Medulla oblongata (tissue), 1 donor: ENCODE results near the gene GTF3C5.
A peak's percentile ranks its signal among the peaks of the same experiment; 100 is the strongest.
"Not testable (repeated sequence)": the region's sequence is repeated elsewhere in the genome, so short reads cannot be mapped to it uniquely, and the experiment has no call there.

Experiments
- DNase-seq: peaks from one replicate; pipeline ENCODE4 v3.0.0-alpha.2; 2015; ENCODE audit errors: extremely low spot score

The GTF3C5 gene

GRCh38 chr9:132996526-132996925, 34.3 kb upstream of the GTF3C5 start:
- no peak for DNase-seq

- no peak for DNase-seq
These were observed 33.2 kb upstream of the GTF3C5 start for GRCh38 chr9:132997591-132997990.

GRCh38 chr9:132998221-132998620, 32.6 kb upstream of the GTF3C5 start:
- not testable (repeated sequence) for DNase-seq

GRCh38 chr9:132998831-132999635, 31.8 kb upstream of the GTF3C5 start:
- no peak for DNase-seq

- DNase-seq, result no peak
These were observed 28.4 kb upstream of the GTF3C5 start for GRCh38 chr9:133002147-133003070.

DNA sequence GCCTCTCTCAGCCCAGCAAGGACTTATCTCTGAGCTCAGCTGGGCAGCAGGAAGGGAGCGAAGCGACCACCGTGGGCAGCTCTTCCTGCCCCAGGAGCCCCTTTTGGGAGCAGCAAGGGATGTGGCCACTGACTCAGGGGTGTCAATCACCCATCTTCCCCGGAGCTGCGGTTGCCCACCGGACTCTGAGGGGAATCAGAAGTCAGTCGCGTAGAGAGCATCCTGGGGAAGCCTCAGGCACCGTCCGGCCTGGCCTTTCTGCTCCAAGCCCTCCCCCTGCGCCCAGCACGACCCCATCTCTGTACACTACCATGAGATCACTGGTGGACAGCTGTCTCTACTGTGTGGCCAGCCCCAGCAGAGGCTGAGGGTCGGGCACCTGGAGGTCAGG, 27.7 kb upstream of the GTF3C5 start:
- no peak for DNase-seq

DNA sequence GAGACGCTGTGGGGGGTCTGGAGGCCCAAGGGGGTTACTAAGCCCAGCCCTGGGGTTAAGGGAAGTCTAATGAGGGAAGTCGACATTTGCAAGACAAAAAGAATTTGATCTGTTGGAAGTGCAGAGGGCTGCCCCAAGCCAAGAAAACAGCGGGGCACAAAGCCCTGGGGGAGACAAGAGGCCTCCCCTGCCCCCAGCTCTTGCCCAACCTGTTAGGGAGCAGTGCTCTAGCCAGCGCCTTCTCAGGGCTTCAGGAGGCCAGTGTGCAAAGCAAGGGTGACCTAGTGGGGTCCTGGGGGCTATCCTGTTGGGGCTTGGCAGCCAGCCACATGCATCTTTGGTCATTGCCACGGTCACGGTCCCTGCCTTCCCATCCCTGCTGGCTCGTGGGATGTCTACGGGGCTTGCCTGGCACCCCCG, 27.1 kb upstream of the GTF3C5 start:
- no peak for DNase-seq

- DNase-seq, result peak; percentile 35
These were observed 26.5 kb upstream of the GTF3C5 start for GRCh38 chr9:133004091-133004998.

- no peak for DNase-seq
These were observed 25.6 kb upstream of the GTF3C5 start for GRCh38 chr9:133004999-133005760.

GRCh38 chr9:133005957-133006356, 24.8 kb upstream of the GTF3C5 start:
- DNase-seq, result no peak

DNA sequence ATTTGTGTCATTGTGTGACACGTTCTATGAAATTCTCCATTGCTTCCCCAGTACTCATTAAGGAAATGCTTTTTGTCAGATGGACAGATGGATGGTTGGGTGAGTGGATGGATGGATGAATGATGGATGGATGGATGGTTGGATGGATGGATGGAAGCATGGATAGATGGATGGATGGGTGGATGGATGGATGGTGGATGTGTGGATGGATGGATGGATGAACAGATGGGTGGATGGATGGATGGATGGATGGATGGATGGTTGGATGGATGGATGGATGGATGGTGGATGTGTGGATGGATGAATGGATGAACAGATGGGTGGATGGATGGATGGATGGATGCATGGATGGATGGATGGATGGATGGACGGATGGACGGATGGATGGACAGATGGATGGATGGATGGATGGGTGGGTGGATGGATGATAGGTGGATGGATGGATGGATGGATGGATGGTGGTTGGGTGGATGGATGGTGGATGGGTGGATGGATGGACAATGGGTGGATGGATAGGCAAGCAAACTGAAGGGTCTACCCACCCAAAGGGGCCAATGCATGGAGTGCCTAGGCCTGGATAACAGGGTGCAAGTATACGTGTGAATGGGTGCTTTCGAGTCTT, 24.0 kb upstream of the GTF3C5 start:
- DNase-seq, result no peak

DNA sequence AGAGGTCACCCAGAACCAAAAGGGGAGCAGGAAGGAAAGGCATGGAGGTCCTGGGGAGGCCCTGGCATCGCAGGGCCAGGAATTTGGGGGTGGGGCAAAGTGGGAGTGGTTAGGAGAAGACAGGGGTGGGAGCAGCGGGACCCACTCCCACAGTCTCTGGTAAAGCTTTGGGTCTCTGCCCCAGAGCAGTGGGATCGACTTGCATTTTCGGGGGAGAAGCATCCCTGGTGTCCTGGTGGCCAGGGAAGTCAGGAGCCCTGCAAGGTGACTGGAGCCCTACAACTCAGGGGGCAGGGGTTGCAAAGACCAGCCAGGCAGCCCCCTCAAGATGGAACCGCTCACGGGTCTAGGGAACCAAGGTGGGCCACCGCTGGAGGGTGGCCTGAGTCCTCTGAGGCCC, 22.4 kb upstream of the GTF3C5 start:
- no peak for DNase-seq

GRCh38 chr9:133008824-133009223, 22.0 kb upstream of the GTF3C5 start:
- no peak for DNase-seq

DNA sequence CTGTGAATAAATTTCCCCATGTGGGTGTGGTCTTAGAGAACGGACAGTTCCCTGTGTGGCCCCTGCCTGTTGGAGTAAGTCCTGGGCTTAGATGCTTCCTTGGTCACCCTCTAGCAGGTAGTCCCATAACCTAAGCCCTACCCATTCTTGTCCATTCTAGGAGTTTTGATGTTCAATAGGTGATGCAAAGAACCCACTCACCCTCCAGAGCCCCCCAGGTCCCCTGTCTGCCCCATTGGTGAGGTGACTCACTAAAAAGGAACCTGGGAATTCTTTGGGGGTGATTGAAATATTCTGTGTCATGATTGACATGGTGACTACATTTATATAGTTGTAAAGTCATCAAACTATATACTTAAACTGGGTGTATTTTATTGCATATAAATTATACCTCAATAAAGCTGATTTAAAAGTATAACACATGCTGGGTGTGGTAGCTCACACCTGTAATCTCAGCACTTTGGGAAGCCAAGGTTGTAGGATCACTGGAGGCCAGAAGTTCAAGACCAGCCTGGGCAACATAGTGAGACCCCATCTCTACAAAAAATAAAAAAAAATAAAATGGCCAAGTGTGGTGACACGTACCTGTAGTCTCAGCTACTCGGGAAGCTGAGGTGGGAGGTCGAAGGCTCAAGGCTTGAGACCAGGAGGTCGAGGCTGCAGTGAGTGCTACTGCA, 20.8 kb upstream of the GTF3C5 start:
- no peak for DNase-seq

DNA sequence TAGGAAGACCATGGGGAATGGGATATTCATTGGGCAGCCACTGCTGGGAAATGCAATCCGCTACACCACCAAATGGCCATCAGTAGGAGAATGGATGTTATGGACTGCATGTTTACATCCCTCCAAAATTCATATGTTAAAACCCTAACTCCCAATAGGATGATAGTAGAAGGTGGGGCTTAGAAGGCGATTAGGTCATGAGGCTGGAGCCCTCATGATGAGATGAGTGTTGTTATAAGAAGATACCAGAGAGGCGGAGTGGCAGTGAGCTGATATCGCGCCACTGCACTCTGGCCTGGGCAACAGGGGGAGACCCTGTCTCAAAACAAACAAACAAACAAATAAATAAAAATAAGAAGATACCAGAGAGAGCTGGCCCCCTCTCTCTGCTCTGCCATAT, 16.1 kb upstream of the GTF3C5 start:
- no peak for DNase-seq

GRCh38 chr9:133023117-133023890, 7.5 kb upstream of the GTF3C5 start:
- no peak for DNase-seq

DNA sequence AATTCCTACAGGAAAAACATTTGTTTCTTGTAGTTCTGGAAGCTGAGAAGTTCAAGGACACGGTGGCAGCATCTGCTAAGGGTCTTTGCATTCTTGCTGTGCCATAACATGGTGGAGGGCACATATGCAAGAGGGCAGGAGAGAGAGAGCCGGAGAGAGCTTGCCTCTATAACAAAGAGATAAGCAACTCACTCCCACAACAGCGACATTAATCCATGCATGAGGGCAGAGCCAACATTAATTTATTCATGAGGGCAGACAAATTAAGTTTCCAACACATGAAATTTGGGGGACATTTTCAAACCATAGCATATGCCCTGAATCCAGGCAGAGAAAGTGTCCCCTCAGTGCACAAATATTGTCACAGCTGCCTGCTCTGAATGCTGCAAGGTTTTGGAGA, 4.4 kb upstream of the GTF3C5 start:
- no peak for DNase-seq

DNA sequence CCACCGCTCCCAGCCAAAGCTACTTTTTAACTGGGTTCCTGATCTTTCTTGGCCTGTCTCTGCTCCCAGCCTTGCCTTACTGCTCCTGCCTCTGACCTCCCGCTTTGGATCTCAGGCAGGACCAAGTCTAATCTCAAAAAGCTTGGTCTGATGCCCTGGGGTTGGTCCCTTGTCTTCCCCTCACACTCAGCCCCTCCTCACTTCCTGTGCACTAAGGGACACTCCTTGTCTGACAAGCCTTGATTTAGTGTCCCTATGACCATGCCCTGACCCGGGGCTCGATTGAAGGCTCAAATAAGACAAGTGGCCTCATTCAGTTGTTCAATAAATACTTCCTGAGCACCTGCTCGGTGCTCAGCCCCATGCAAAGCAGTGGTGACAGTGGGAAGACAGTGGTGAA, 3.7 kb upstream of the GTF3C5 start:
- DNase-seq, result no peak

GRCh38 chr9:133028221-133028620, 2.6 kb upstream of the GTF3C5 start:
- no peak for DNase-seq
